HG03520 (cell line): ENCODE data around the gene HAPSTR1.
"Not testable (repeated sequence)": the region's sequence is repeated elsewhere in the genome, so short reads cannot be mapped to it uniquely, and the experiment has no call there.

Source experiments
- ATAC-seq: cut with Tn5 transposase; IDR thresholded peaks from one replicate; pipeline ENCODE4 v1.9.1; 2021; ENCODE audit warnings: mild to moderate bottlenecking, moderate library complexity; ENCODE audit not compliant: unreplicated experiment

Gene HAPSTR1, protein sequence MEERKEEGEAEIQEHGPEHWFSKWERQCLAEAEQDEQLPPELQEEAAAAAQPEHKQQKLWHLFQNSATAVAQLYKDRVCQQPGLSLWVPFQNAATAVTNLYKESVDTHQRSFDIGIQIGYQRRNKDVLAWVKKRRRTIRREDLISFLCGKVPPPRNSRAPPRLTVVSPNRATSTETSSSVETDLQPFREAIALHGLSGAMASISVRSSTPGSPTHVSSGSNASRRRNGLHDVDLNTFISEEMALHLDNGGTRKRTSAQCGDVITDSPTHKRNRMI

DNA sequence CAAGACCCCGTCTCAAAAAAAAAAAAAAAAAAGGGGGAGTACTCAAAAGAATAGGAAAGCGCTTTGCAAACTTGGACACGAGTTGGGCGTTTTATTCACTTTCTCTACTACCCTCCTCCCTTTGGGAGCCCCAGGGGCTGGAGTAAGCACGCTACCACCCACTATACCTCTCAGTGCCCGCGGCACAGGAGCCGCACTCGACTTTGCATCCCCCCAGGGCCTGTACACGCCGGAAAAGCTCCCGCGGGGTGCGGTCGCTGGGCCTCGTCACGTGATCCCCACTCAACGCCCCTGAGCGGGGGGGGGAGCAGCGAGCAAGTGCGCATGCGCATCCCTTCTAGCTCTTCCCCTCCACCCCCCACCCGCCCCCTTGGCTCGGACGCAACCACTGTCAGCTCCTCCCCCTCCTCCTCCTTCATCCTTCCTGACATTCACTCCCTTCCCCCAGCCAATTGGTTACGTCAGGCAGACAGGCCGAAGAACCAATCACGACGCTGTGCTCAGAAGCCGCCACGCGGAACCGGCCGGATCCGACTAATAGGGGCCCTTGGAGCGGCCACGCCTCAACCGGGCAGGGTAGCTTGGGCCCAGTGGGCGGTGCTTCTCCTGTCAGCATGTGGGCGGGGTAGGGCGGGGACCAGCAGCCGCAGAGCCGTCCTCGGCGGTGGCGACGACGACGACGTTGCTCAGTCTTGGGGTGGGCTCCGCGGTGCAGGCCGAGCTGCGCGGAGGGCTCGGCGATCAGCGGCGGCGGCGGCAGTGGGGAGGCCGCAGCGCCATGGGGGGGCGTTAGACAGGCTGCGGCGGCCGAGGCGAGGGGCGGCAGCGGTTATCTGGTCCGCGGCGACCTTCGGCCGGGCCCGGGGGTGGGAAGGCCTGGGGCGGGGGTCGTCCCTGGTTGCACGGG is at the start of gene HAPSTR1:
TSS of gene HAPSTR1 (plus strand) at position 685 of the 907 bp plus-strand sequence. CDS start 401 bp downstream, outside the sequence.
- peak; percentile 90 for ATAC-seq

DNA sequence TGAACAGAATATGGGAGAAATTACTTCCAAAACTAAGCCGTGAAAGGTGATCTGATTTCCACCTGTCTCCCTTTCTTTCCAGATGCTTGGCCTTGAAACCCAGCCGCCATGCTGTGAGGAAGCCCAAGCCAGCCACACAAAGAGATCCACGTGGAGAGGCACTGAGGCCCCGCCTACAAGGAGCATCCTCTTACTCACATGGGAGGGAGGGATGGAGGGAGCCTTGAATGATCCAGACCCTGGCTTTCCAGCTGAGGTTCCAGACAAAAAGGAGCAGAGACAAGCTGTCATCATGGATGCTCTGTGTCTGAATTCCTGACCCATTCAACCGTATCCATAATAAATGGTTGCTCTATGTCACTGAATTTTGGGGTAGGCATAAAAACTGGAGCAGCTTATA is 48.9 kb upstream of the HAPSTR1 start:
- no peak for ATAC-seq

DNA sequence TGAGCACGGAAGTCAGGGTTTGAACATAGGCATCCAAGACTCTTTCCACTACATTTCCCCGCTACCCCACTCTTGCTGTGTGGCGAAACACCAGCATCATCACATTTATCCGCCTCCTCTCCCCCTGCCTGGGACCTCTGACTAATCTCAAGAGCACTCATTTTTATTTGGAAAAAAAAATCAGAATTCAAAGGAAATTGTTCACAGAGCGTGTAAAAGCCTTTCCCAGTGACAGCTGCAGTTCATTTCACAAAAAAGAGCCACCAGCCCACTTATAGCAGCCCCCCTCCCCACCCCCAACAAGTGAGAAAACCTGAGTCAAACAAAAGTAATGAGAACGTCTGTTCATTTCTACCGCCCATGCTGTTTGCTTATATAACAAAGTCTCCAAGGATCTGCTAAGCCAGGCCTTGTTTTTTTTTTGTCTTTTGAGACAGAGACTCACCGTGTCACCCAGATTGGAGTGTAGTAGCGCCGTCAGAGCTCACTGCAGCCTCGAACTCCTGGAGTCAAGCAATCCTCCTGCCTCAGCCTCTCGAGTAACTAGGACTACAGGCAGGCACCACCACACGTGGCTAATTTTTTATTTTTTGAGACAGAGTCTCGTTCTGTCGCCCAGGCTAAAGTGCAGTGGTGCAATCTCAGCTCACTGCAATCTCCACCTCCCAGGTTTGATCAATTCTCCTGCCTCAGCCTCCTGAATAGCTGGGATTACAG is 48.3 kb upstream of the HAPSTR1 start:
- no peak for ATAC-seq

DNA sequence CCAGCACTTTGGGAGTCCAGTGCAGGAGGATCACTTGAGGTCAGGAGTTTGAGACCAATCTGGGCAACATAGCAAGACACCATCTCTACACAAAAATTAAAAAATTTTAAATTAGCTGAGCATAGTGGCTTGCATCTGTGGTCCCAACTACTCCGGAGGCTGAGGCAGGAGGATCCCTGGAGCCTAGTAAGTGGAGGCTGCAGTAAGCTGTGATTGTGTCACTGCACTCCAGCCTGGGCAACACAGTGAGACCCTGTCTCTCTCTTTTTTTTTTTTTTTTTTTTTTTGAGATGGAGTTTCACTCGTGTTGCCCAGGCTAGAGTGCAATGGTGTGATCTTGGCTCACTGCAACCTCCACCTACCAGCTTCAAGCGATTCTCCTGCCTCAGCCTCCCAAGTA is 45.9 kb upstream of the HAPSTR1 start:
- ATAC-seq: not testable (repeated sequence)

DNA sequence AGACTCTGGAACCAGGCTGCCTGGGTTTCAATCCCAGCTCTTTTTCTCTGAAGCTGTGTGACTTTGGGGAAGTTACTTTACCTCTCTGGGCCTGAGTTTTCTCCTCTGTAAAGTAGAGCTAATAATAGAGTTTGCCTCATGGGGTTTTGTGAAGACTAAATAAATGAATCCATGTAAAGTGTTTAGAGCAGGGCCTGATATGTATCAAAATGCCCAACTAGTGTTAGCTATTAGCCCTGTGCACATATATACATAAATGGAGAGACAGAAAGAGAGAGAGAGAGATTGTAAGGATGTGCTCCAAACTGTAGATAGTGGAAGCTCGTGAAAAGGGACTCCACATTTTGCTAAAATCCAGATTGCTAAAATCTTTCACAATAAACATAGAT is 44.8 kb upstream of the HAPSTR1 start:
- ATAC-seq: no peak

DNA sequence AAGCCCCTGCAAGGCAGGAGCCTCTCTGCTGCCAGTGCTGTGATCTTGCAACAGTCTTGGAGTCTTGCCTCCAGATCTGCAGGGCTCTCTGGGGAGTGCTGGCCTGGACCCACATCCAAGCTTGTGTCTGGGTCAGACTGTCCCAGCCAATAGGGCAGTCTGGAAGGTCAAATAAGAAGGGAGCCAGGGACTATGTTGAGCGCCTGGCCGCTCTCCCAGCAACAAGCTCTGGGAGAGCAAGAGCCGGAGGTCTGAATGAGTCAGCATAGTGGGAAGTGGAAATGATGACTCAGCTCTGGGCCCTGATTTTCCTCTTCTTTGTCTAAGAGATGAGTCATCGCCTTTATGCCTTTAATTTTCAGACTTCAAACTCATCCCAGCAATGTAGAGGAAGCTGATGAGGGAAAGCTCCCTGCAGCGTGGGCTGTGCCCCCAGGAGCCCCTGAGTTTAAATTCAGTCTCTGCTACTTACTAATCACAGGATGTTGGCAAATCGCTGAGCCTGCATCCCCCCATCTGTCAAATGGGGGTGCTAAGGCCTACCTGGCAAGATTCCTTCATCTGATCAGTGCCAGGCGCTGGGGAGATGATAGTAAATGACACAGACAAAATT is 43.6 kb upstream of the HAPSTR1 start:
- ATAC-seq: no peak

DNA sequence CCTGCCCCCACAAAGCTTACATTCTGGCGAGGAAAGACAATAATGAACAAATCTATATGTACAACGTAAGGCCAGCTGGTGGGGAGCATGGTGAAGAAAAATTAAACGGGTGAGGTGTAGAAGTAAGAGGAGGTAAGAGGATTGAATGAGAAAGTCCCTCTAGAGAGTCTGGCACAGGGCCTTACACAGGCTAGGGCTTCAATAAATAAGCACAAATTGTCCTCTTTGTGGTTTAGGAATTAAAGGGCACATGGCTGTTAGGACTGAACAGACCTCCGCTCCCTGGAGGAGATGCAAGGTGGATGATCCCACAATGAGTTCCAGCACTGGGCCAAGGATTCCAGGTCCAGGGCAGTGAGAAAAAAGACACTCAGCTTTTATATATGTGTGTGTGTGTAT is 43.1 kb upstream of the HAPSTR1 start:
- ATAC-seq: no peak

DNA sequence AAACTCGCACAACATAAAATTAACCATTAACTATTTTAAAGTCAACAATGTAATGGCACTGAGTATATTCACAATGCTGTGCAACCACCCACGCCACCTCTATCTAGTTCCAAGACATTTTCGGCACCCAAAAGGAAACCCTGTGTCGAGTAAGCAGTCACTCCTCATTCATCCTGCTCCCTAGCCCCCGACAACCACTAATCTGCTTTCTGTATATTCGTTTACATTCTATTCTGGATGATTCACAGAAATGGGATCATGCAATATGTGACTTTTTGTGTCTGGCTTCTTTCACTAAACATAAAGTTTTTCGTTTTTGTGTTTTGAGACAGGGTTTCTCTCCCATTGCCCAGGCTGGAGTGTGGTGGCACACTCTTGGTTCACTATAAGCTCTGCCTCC is 42.2 kb upstream of the HAPSTR1 start:
- ATAC-seq: no peak

DNA sequence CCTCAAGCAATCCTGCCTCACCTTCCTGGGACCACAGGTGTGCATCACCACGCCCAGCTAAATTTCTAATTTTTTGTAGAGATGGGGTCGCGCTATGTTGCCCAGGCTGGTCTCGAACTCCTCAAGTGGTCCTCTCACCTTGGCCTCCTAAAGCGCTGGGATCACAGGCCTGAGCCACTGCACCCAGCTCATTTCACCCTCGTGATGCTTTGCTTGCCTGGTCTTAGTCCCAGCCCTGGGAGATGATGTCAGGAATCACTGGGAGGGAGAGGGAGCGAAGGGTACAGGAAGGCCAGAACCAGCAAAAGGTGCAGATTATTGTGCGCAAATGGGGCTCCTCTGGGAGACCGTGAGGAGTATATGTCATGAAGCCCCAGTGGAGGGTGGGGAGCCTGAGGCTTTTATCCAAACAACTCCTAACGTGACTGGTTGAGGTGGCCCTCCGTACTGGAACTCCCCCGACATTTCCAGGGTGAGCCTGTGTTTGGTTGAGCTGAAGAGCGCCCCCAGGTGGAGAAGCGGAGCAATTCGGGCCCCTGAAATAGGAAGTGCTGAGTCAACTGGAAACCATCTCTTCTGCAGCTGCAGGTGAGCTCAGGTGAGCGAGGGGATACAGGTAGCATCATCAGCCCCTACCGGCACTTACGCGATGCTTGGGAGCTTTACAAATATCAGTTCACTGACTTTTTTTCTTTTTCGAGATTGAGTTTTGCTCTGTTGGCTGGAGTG is 41.2 kb upstream of the HAPSTR1 start:
- no peak for ATAC-seq

DNA sequence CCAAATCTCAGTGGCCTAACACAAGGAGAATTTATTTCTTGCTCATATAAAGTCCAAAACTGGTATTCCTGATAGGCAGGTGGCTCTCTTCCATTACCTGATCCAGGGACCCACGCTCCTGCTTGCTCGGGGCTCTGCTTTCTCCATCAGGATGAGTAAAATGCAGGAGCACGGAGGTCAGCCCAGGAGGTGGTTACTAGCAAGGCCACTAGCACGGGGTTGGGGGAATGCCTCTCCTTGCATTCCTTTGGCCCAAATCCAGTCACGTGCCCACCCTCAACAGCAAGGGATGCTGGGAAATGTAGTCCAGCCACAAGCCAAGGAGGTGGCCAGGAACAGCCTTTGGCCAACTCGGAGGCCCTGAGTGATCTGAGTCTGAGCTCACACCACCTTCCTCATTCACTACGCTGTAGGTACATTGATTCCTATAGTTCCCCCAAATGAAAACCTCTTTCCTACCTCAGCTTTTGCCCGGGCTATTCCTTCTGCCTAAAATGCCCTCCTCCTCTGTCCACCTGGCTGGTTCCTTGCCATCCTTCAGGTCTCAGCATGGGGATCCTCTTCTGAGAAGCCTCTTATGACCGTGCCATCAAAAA is 38.3 kb upstream of the HAPSTR1 start:
- ATAC-seq: no peak

DNA sequence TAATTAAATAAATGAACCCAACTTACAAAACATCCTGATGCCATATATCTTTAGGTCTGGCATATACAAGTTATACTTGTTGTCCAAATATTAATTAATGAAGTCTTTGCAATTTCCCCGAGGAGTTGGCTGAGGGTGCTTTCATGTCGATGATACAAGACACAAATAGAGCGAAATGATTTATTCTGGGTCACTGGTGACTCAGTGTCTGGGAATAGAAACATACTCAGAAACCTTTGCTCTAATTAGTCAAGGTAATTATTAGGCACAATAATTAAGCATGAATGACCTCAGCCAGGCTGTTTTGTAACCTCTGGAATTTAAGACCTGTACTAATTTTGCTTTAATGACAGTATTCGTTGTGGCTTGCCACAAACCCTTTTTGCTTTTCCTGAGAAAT is 37.0 kb upstream of the HAPSTR1 start:
- ATAC-seq: no peak

DNA sequence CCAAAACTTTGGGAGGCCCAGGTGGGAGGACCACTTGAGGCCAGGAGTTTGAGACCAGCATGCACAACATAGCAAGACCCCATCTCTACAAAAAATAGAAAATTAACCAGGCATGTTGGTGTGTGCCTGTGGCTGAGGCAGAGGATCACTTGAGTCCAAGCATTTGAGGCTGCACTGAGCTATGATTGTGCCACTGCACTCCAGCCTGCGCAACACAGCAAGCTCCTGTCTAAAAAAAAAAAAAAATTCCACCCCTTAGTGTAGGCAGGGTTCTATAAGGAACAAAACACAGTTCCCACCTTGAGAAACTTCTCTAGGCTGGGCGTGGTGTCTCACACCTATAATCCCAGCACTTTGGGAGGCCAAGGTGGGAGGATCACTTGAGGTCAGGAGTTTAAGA is 36.3 kb upstream of the HAPSTR1 start:
- ATAC-seq: no peak

DNA sequence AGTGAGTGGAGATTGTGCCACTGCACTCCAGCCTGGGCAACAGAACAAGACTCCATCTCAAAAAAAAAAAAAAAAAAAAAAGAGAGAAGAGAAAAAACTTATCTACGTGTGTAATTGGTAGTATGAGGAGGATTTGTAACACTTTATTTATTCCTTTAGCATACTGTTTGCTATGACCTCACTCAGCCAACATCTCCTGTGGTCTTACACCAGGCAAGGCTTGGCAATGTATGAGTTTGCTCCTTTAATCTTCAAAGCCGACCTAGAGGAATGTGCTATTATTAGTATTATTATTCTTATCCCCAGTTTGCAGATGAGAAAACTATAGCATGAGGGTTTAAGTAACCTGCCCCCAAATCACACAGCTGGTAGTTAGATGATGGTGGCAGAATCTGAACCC is 35.8 kb upstream of the HAPSTR1 start:
- ATAC-seq: no peak

DNA sequence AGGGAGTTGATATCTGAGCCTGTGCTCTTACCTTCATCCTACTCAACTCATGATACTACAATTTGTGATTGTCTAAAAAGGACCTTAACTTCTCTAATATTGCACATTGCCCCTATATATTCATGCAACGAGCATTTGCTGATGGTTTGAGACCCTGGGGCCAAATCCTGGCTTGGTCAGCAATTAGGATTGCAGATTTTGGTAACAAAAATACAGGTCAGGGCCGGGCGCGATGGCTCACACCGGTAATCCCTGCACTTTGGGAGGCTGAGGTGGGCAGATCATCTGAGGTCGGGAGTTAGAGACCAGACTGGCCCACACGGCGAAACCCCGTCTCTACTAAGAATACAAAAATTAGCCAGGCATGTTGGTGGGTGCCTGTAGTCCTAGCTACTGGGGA is 35.4 kb upstream of the HAPSTR1 start:
- ATAC-seq: no peak

DNA sequence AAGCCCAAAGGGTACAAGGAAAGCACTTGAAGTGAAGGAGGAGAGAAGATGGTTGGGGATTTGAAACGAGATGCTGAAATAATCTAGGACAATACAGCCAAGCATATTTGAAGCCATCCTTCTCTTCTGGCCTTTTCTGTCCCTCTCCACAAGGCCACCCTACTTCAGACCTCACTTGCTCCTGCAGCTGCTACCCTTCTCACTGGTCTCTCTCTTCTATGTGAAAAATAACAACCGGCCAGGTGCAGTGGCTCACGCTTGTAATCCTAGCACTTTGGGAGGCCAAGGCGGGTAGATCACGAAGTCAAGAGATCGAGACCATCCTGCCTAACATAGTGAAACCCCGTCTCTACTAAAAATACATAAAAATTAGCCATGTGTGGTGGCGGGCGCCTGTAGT is 33.2 kb upstream of the HAPSTR1 start:
- ATAC-seq: no peak

DNA sequence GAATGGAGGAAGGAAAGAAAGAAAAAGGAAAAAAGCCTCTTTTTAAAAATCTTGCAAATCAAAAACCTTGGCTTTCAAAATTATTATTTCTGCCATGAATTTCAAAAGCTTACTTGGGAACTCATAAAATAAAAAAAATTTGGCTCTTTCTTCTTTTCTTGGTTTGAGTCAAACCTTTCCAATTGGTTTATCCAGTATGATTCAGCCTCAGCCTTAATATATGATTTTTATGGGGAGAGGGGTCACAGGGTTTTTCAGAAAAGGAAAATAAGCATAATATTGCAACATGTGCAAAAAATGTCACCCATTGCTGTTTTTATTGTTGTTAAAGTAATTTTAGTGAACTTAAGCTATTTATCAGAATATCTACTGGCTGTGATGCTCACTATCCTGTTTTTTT is 31.2 kb upstream of the HAPSTR1 start:
- no peak for ATAC-seq

DNA sequence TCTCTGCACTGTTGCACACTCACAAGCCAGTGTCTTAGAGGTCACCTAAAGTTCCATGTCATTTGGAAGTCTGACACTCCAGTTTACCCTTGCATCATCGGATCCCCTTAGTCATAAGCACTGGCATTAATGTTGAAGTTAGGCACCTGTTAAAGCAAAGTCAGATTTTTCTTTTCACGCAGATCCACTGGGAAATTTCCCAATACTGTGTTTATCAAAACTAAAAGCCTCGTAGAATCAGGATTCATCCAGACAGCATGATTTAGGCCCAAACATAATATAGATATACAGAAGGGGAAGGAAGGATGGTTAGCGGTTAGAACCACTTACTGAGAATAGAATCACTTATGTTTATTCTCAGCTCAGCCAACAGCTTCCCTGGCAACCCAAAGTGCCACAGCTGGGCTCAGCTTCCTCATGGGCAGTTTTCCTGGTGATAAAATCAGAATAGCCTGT is 30.1 kb upstream of the HAPSTR1 start:
- ATAC-seq: no peak

DNA sequence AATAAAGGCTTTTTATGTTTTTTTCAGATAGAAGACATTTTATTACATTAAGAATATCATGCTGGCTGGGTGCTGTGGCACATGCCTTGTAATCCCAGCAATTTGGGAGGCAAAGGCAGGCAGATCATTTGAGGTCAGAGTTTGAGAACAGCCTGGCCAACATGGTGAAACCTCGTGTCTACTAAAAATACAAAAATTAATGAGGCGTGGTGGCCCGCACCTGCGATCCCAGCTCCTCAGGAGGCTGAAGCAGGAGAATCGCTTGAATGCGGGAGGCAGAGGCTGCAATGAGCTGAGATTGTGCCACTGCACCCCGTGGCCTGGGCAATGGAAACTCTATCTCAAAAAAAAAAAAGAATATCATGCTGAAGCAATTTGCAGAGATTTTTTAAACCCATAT is 29.1 kb upstream of the HAPSTR1 start:
- ATAC-seq: no peak

DNA sequence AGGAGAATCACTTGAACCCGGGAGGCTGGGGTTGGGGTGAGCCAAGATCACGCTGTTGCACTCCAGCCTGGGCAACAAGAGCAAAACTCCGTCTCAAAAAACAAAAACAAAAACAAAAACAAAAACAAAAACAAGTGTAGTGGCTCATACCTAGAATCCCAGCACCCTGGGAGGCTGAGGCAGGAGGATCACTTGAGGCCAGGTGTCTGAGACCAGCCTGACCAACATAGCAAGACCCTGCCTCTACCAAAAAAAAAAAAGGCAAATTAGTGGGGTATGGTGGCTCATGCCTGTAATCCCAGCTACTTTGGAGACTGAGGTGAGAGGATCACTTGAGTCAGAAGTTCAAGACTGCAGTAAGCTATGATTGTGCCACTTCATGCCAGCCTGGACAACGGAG is 26.4 kb upstream of the HAPSTR1 start:
- ATAC-seq: no peak

DNA sequence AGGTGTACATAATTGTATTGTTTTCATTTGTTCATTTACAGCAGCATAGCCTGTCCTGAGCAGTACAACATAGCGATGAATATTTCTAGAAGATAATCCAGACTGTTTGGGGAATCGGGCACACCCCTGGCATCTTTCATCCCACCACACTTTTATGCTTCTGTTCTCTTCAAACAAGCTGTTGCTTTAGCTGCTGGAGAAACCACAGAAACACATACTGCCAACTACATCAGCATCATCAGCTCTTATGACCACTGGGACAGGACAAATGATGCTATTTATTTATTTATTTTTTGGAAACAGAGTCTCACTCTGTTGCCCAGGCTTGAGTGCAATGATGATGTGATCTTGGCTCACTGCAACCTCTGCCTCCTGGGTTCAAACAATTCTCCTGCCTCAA is 22.6 kb upstream of the HAPSTR1 start:
- no peak for ATAC-seq
